Smooth muscle cell (in vitro differentiated cells): ENCODE measurements around the gene ADCY1. TPM values are rescaled to one million over a fixed set of nuclear protein-coding genes. Genes with fewer than 3 reads are reported as not detected.

Experiments
- DNase-seq: peaks from one replicate; lab custom pipeline; 2025; ENCODE audit not compliant: unreplicated experiment; lab: John Stamatoyannopoulos, UW
- H2AFZ ChIP-seq: fragments of 200-600 bp; sonication (generic); 2 replicates; pipeline ENCODE4 v1.6.0; 2016; ENCODE audit warnings: antibody characterized with exemption, low read depth, mild to moderate bottlenecking
- H3F3A ChIP-seq: fragments of 200-600 bp; sonication (generic); 2 replicates; pipeline ENCODE4 v1.6.0; 2017; ENCODE audit warnings: antibody characterized with exemption, low read depth
- H3K27ac ChIP-seq: fragments of 200-600 bp; sonication (generic); 2 replicates; pipeline ENCODE4 v1.5.1; 2016; ENCODE audit warnings: low read depth, mild to moderate bottlenecking
- H3K27me3 ChIP-seq: fragments of 200-600 bp; sonication (generic); 2 replicates; pipeline ENCODE4 v1.6.1; 2016; ENCODE audit warnings: low read depth, mild to moderate bottlenecking
- H3K36me3 ChIP-seq: fragments of 200-600 bp; sonication (generic); 2 replicates; pipeline ENCODE4 v1.5.1; 2016; ENCODE audit warnings: low read depth
- H3K4me1 ChIP-seq: fragments of 200-600 bp; sonication (generic); 2 replicates; pipeline ENCODE4 v1.5.1; 2016; ENCODE audit warnings: low read depth
- H3K4me2 ChIP-seq: fragments of 200-600 bp; sonication (generic); 2 replicates; pipeline ENCODE4 v1.6.0; 2016; ENCODE audit warnings: mild to moderate bottlenecking
- H3K4me3 ChIP-seq: fragments of 200-600 bp; sonication (generic); 2 replicates; pipeline ENCODE4 v1.5.1; 2016; ENCODE audit warnings: mild to moderate bottlenecking
- H3K79me2 ChIP-seq: fragments of 200-600 bp; sonication (generic); 2 replicates; pipeline ENCODE4 v1.6.0; 2016; ENCODE audit warnings: low read depth, mild to moderate bottlenecking
- H3K9ac ChIP-seq: fragments of 200-600 bp; sonication (generic); 2 replicates; pipeline ENCODE4 v1.6.0; 2016; ENCODE audit warnings: low read depth
- H3K9me3 ChIP-seq: fragments of 200-600 bp; sonication (generic); replicated peaks from 2 replicates; pipeline ENCODE4 v1.5.1; 2016; ENCODE audit warnings: low read depth
- H4K20me1 ChIP-seq: fragments of 200-600 bp; sonication (generic); 2 replicates; pipeline ENCODE4 v1.6.0; 2016; ENCODE audit warnings: low read depth
- CTCF ChIP-seq: fragments of 200-600 bp; sonication (generic); IDR thresholded peaks from 2 replicates; pipeline ENCODE4 v1.5.1; 2017; ENCODE audit warnings: borderline replicate concordance, mild to moderate bottlenecking, antibody characterized with exemption; ENCODE audit not compliant: insufficient read depth, poor library complexity, severe bottlenecking
- whole genome bisulfite sequencing: methylation state at CpG from one replicate; pipeline ENCODE4 v1.1.7; 2016; ENCODE audit warnings: low lambda C conversion rate; 5-methylcytosine and 5-hydroxymethylcytosine counted together
- polyA plus RNA-seq: library from polyadenylated mRNA; unstranded; fragments of >200 nt; fragmentation: Nextera tagmentation; extraction: Ambion mirVana; gene quantifications from 2 replicates; pipeline ENCODE4 v1.2.1, GENCODE V29; 2016
- total RNA-seq: library from RNA; depleted of rRNA; stranded (reverse); fragments of >200 nt; gene quantifications from 2 replicates; pipeline ENCODE4 v1.2.3, GENCODE V29; 2014

Gene ADCY1
- total and polyA plus RNA-seq, 2 experiments from 2014 or later, result 0.22 TPM; not detected in 1

DNA sequence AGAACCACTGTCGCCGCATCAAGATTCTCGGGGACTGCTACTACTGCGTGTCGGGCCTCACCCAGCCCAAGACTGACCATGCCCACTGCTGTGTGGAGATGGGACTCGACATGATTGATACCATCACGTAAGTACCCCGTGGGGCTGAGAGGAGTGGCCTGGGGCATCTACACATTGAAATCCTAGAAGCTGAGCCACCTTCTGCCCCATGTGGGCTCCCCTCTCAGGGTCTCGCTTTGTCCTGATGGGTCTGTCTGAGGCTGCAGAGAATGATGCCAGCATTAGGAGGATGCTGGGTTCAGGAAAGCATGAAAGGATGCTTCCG lies 74.5 kb downstream of the ADCY1 start:
- no peak overlapping the region for H3K4me2 ChIP-seq
- H3K27me3 ChIP-seq, result no peaks in the 10 kb centered on the region
- H3F3A ChIP-seq, result no peaks in the 10 kb centered on the region
- H3K4me1 ChIP-seq, result no peaks in the 10 kb centered on the region
- H3K27ac ChIP-seq, result no peak overlapping the region
- no peaks in the 10 kb centered on the region for H3K9me3 ChIP-seq
- no peak overlapping the region for H2AFZ ChIP-seq
- no peak overlapping the region for H3K4me3 ChIP-seq
- DNase-seq, result no peak
- TF ChIP-seq CTCF, result no peak
- no peaks in the 10 kb centered on the region for H3K36me3 ChIP-seq
- WGBS, result 94% methylated on average over 10 of the region's 10 CpGs
- no peak overlapping the region for H3K9ac ChIP-seq
- no peaks in the 10 kb centered on the region for H4K20me1 ChIP-seq
- H3K79me2 ChIP-seq, result no peaks in the 10 kb centered on the region

GRCh38 chr7:45649560-45650346 lies 75.6 kb downstream of the ADCY1 start:
- TF ChIP-seq CTCF, result no peak
- no peaks in the 10 kb centered on the region for H3K9me3 ChIP-seq
- no peaks in the 10 kb centered on the region for H3K4me1 ChIP-seq
- no peak overlapping the region for H3K9ac ChIP-seq
- H3K79me2 ChIP-seq, result no peaks in the 10 kb centered on the region
- 94% methylated on average over 11 of the region's 11 CpGs for WGBS
- H3K27ac ChIP-seq, result no peak overlapping the region
- H4K20me1 ChIP-seq, result no peaks in the 10 kb centered on the region
- no peak overlapping the region for H2AFZ ChIP-seq
- no peak for DNase-seq
- no peaks in the 10 kb centered on the region for H3F3A ChIP-seq
- H3K36me3 ChIP-seq, result no peaks in the 10 kb centered on the region
- no peaks in the 10 kb centered on the region for H3K27me3 ChIP-seq
- no peak overlapping the region for H3K4me3 ChIP-seq
- no peak overlapping the region for H3K4me2 ChIP-seq

DNA sequence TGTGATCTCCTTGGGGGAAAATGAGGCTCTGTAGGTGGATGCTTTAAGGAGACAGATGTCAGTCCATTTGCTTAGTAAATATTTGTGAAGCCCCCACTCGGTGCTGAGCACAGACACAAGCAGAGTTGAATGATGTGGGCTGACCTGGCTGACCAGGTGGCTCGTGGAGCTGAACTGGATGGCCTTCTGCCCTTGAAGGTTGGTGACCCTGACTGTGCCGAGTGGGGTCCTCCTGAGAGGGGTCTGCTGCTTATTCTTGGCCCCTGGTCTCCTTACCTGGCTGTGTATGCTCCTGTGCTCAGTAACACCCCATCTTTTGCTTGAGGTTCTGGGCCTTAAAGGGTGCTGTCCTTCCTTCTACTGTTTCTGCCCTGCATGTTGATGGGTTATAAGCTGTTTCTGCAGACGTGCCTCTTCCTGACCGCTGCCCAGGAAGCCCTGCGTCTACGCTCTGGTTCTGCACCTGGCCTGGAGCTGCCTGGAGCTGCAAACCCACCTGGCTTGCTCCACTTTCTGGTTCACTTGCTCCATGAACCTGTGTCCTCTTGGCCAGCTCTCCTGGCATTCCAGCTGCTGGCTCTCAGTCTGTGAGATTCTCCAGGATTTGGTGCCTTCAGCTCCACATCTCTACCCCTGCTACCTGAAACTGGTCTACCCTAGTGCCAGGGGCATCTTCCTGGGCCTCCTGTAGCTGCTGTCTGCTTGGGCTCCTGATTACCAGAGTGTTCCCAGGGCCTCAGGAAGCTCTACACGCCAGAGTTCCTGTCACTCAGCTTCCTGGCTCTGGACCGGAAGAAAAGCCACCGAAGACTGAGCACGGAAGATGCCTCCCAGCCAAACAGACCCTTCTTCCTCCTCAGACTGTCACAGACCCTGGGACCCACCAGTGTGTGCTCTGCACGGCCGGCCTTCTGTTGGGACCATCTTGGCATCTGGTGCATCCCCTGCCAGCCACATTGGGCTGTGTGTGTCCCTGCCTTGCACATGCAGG lies 76.5 kb downstream of the ADCY1 start:
- H3K4me3 ChIP-seq, result no peak overlapping the region
- H3K4me2 ChIP-seq, result no peak overlapping the region
- no peaks in the 10 kb centered on the region for H3K4me1 ChIP-seq
- 87% methylated on average over 13 of the region's 13 CpGs for WGBS
- DNase-seq, result no peak
- H3K27me3 ChIP-seq, result peaks cover 3% of the 10 kb centered on the region
- no peaks in the 10 kb centered on the region for H3K36me3 ChIP-seq
- H3K79me2 ChIP-seq, result no peaks in the 10 kb centered on the region
- no peaks in the 10 kb centered on the region for H3F3A ChIP-seq
- H3K27ac ChIP-seq, result no peak overlapping the region
- TF ChIP-seq CTCF, result no peak
- H4K20me1 ChIP-seq, result no peaks in the 10 kb centered on the region
- H3K9me3 ChIP-seq, result no peaks in the 10 kb centered on the region
- H3K9ac ChIP-seq, result no peak overlapping the region
- H2AFZ ChIP-seq, result no peak overlapping the region
